SK-N-SH (cell line): ENCODE measurements around the gene CLEC3B.

ENCODE experiments used
- CHD2 ChIP-seq: fragments of 150-350 bp; IDR thresholded peaks from 2 replicates; pipeline ENCODE4 v1.6.1; 2018; ENCODE audit warnings: low read length; ENCODE audit not compliant: partially characterized antibody
- ELF1 ChIP-seq: IDR thresholded peaks from 2 replicates; pipeline ENCODE4 v1.4.0; 2012
- EZH2phosphoT487 ChIP-seq: fragments of 200-600 bp; sonication (generic); IDR thresholded peaks from 2 replicates; pipeline ENCODE4 v1.6.1; 2017; ENCODE audit warnings: low read depth, mixed run types, mild to moderate bottlenecking, antibody characterized with exemption, moderate library complexity, borderline replicate concordance
- FOXM1 ChIP-seq: IDR thresholded peaks from 2 replicates; pipeline ENCODE4 v1.4.0; 2012; ENCODE audit warnings: low read depth, mild to moderate bottlenecking
- GABPA ChIP-seq: IDR thresholded peaks from 2 replicates; pipeline ENCODE4 v1.4.0; 2012; ENCODE audit warnings: low read depth, mild to moderate bottlenecking
- MAX ChIP-seq: IDR thresholded peaks from 2 replicates; pipeline ENCODE4 v1.4.0; 2012; ENCODE audit warnings: low read depth
- NFIC ChIP-seq: IDR thresholded peaks from 2 replicates; pipeline ENCODE4 v1.4.0; 2012; ENCODE audit warnings: borderline replicate concordance
- POLR2AphosphoS5 ChIP-seq: IDR thresholded peaks from 2 replicates; pipeline ENCODE4 v1.6.1; 2012; ENCODE audit warnings: low read depth, low read length
- RAD21 ChIP-seq: IDR thresholded peaks from 2 replicates; pipeline ENCODE4 v1.6.1; 2012; ENCODE audit warnings: mild to moderate bottlenecking, low read length
- RCOR1 ChIP-seq: fragments of 150-350 bp; IDR thresholded peaks from 2 replicates; pipeline ENCODE4 v1.6.1; 2017; ENCODE audit warnings: antibody characterized with exemption, low read length
- SMC3 ChIP-seq: IDR thresholded peaks from 2 replicates; pipeline ENCODE4 v1.6.1; 2012; ENCODE audit warnings: low read depth, low read length, improper control_type of control experiment
- USF2 ChIP-seq: fragments of 150-350 bp; IDR thresholded peaks from 2 replicates; pipeline ENCODE4 v1.6.1; 2017; ENCODE audit warnings: antibody characterized with exemption, low read length, low read depth, borderline replicate concordance
- TF ChIP-seq, protein P1 (sequence below): fragments of 200-600 bp; sonication (generic); IDR thresholded peaks from 2 replicates; pipeline ENCODE4 v1.6.1; 2017; ENCODE audit warnings: antibody characterized with exemption, mild to moderate bottlenecking, moderate library complexity
- TF ChIP-seq, protein P2 (sequence below): IDR thresholded peaks from 2 replicates; pipeline ENCODE4 v1.4.0; 2012; ENCODE audit warnings: low read depth, borderline replicate concordance

GRCh38 chr3:45043728-45044299, 17.7 kb downstream of the CLEC3B start:
- TF ChIP-seq, protein P1, sequence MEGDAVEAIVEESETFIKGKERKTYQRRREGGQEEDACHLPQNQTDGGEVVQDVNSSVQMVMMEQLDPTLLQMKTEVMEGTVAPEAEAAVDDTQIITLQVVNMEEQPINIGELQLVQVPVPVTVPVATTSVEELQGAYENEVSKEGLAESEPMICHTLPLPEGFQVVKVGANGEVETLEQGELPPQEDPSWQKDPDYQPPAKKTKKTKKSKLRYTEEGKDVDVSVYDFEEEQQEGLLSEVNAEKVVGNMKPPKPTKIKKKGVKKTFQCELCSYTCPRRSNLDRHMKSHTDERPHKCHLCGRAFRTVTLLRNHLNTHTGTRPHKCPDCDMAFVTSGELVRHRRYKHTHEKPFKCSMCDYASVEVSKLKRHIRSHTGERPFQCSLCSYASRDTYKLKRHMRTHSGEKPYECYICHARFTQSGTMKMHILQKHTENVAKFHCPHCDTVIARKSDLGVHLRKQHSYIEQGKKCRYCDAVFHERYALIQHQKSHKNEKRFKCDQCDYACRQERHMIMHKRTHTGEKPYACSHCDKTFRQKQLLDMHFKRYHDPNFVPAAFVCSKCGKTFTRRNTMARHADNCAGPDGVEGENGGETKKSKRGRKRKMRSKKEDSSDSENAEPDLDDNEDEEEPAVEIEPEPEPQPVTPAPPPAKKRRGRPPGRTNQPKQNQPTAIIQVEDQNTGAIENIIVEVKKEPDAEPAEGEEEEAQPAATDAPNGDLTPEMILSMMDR = peak; percentile 45
- TF ChIP-seq, protein P2, sequence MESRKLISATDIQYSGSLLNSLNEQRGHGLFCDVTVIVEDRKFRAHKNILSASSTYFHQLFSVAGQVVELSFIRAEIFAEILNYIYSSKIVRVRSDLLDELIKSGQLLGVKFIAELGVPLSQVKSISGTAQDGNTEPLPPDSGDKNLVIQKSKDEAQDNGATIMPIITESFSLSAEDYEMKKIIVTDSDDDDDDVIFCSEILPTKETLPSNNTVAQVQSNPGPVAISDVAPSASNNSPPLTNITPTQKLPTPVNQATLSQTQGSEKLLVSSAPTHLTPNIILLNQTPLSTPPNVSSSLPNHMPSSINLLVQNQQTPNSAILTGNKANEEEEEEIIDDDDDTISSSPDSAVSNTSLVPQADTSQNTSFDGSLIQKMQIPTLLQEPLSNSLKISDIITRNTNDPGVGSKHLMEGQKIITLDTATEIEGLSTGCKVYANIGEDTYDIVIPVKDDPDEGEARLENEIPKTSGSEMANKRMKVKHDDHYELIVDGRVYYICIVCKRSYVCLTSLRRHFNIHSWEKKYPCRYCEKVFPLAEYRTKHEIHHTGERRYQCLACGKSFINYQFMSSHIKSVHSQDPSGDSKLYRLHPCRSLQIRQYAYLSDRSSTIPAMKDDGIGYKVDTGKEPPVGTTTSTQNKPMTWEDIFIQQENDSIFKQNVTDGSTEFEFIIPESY = no peak
- TF ChIP-seq USF2 (no peak), MAX (peak; percentile 59; the same call in 1 of the 2 replicates), NFIC (no peak), EZH2phosphoT487 (no peak), RCOR1 (no peak), POLR2AphosphoS5 (no peak), ELF1 (no peak), CHD2 (no peak), GABPA (no peak), FOXM1 (no peak), SMC3 (peak; percentile 21), RAD21 (peak; percentile 33; the same call in 1 of the 2 replicates)
